ENCODE measurements around the gene SPATA24.
"Not testable (repeated sequence)": the region's sequence is repeated elsewhere in the genome, so short reads cannot be mapped to it uniquely, and the experiment has no call there.

Gene SPATA24

GRCh38 chr5:139358064-139358463 lies 45.8 kb downstream of the SPATA24 start:
- Histone ChIP-seq H3K36me3 (replicated peaks) (no peaks in the 10 kb centered on the region), H3K27me3 (replicated peaks) (no peaks in the 10 kb centered on the region), H3K4me3 (ENCODE audit: low read depth, low read length) (no peak overlapping the region), H3K27ac (no peak overlapping the region)
- DNase-seq: no peak
- in situ Hi-C loops (cut with HindIII; ENCODE audit: low pct_ligation_motif_present, low sequenced_read_pairs): no loop called here
- TF ChIP-seq CTCF (IDR thresholded peaks at IDR 0.05; ENCODE audit: low read depth, low read length, missing control alignments): no peak

DNA sequence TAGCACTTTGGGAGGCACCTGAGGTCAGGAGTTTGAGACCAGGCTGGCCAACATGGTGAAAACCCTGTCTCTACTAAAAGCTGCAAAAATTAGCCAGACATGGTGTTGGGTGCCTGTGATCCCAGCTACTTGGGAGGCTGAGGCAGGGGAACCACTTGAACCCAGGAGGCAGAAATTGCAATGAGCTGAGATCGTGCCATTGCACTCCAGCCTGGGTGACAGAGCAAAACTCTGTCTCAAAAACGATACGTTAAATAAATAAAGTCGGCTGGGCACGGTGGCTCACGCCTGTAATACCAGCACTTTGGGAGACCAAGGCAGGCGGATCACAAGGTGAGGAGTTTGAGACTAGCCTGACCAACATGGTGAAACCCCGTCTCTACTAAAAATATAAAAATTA lies 48.0 kb downstream of the SPATA24 start:
- H3K36me3 ChIP-seq (replicated peaks); H3K27ac ChIP-seq; DNase-seq; H3K4me3 ChIP-seq (ENCODE audit: low read depth, low read length); H3K27me3 ChIP-seq (replicated peaks); in situ Hi-C loops (cut with HindIII; ENCODE audit: low pct_ligation_motif_present, low sequenced_read_pairs): not testable (repeated sequence)

GRCh38 chr5:139354186-139354585 lies 49.7 kb downstream of the SPATA24 start:
- Histone ChIP-seq H3K4me3 (ENCODE audit: low read depth, low read length) (no peak overlapping the region), H3K27ac (no peak overlapping the region), H3K36me3 (replicated peaks) (peaks cover 2% of the 10 kb centered on the region), H3K27me3 (replicated peaks) (no peaks in the 10 kb centered on the region)
- TF ChIP-seq CTCF (IDR thresholded peaks at IDR 0.05; ENCODE audit: low read depth, low read length, missing control alignments): no peak
- DNase-seq: no peak
- in situ Hi-C loops (cut with HindIII; ENCODE audit: low pct_ligation_motif_present, low sequenced_read_pairs): no loop called here

DNA sequence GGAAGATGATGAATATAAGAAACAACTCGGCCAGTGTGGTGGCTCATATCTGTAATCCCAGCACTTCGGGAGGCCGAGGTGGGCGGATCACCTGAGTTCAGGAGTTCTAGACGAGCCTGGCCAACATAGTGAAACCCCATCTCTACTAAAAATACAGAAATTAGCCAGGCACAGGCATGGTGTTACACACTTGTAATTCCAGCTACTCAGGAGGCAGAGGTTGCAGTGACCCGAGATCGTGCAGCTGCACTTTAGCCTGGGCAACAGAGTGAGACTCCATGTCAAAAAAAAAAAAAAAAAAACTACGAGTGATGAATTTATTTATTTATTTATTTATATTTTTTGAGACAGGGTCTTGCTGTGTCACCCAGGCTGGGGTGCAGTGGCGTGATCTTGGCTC lies 56.0 kb downstream of the SPATA24 start:
- H3K27ac ChIP-seq; in situ Hi-C loops (cut with HindIII; ENCODE audit: low pct_ligation_motif_present, low sequenced_read_pairs); H3K27me3 ChIP-seq (replicated peaks); H3K4me3 ChIP-seq (ENCODE audit: low read depth, low read length); H3K36me3 ChIP-seq (replicated peaks); DNase-seq: not testable (repeated sequence)

Data from brain microvascular endothelial cell (primary cell).